Measurements from ENCODE around the gene LST1. TPM values are rescaled to one million over a fixed set of nuclear protein-coding genes. Genes with fewer than 3 reads are reported as not detected.

The LST1 gene
- total and polyA plus RNA-seq, 2 of the 8 experiments (the other 6 are each of a cell fraction or from before 2014, with no cell fraction given) = not detected

GRCh38 chr6:31622684-31623091 is 36.6 kb downstream of the LST1 start:
- no peak overlapping the region for H4K91ac ChIP-seq (replicated peaks; ENCODE audit: insufficient read length, low read length)
- H3K4me3 ChIP-seq (ENCODE audit: extremely low read depth in 1 of 4, insufficient read depth in 2 of 4, low read depth in 3 of 4, low read length in 4 of 4) = peak overlapping the region; percentile 88 to 98 (median 98); a peak in 5 of 8 replicates
- H3K36me3 ChIP-seq (ENCODE audit: control insufficient read depth in 2 of 4, insufficient read depth in 4 of 4, low read length in 3 of 4) = peaks cover 45 to 59% (median 48%) of the 10 kb centered on the region in 4 experiments
- ChIA-PET POLR2A (ENCODE audit: partially characterized antibody) (interaction anchor here (0.8 to 34.9 kb wide), 18 partner anchors 7 to 349 kb away, joined by 3 to 883 read pairs (median 5); partner anchors contain the start of genes APOM, ATP6V1G2, BAG6 and C6orf47), CTCF (ENCODE audit: partially characterized antibody) (interaction anchor here (0.5 to 2.7 kb wide), 12 partner anchors 12 to 76 kb away, joined by 3 to 10 read pairs (median 5); partner anchors contain the start of genes ATP6V1G2, BAG6, LST1 and NFKBIL1)
- H3K18ac ChIP-seq (ENCODE audit: extremely low read depth, low read length) = no peak overlapping the region
- H2AFZ ChIP-seq (ENCODE audit: low read length) = no peak overlapping the region
- H3K27ac ChIP-seq (ENCODE audit: low read depth, low read length) = peak overlapping the region; percentile 10; the same call in 1 of the 2 replicates
- TF ChIP-seq GTF2F1 (IDR thresholded peaks at IDR 0.05; ENCODE audit: borderline replicate concordance, low read depth, low read length) (no peak), POU5F1 (IDR thresholded peaks at IDR 0.05; ENCODE audit: low read depth, low read length) (no peak), TAF7 (optimal IDR thresholded peaks at IDR 0.05; ENCODE audit: borderline replicate concordance, low read depth, low read length) (no peak), SIN3A (conservative IDR thresholded peaks at IDR 0.05 in 1 of 2, IDR thresholded peaks at IDR 0.05 in 1 of 2; ENCODE audit: low read depth in 1 of 2, low read length in 2 of 2) (no peak), SRF (IDR thresholded peaks at IDR 0.05; ENCODE audit: low read depth, low read length) (no peak)
- TF ChIP-seq, protein P1, sequence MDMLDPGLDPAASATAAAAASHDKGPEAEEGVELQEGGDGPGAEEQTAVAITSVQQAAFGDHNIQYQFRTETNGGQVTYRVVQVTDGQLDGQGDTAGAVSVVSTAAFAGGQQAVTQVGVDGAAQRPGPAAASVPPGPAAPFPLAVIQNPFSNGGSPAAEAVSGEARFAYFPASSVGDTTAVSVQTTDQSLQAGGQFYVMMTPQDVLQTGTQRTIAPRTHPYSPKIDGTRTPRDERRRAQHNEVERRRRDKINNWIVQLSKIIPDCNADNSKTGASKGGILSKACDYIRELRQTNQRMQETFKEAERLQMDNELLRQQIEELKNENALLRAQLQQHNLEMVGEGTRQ (IDR thresholded peaks at IDR 0.05; ENCODE audit: low read length) = no peak
- no peak overlapping the region for H2BK5ac ChIP-seq (ENCODE audit: low read depth, low read length)
- no peak overlapping the region for H4K5ac ChIP-seq (ENCODE audit: insufficient read length, low read depth, low read length)
- no peaks in the 10 kb centered on the region for H3K27me3 ChIP-seq (replicated peaks in 1 of 4; ENCODE audit: control insufficient read depth in 3 of 4, extremely low read depth in 1 of 4, insufficient read depth in 3 of 4, low read length in 3 of 4)
- peaks cover 15% of the 10 kb centered on the region; the same call in 1 of the 2 replicates for H3K79me1 ChIP-seq (ENCODE audit: low read depth, low read length)
- no peak overlapping the region for H4K8ac ChIP-seq (ENCODE audit: extremely low read depth, insufficient read depth, low read length)
- H3K23me2 ChIP-seq (ENCODE audit: low read depth, low read length) = peaks cover 5% of the 10 kb centered on the region; the same call in 1 of the 2 replicates
- H3K14ac ChIP-seq (ENCODE audit: insufficient read length) = no peak overlapping the region
- H3K4ac ChIP-seq (replicated peaks; ENCODE audit: insufficient read length, low read depth, low read length) = no peak overlapping the region
- H2BK15ac ChIP-seq (ENCODE audit: low read length) = no peak overlapping the region
- peak overlapping the region; percentile 81 to 93 for H3K4me2 ChIP-seq (ENCODE audit: insufficient read depth in 1 of 2, low read depth in 2 of 2, low read length in 2 of 2)
- 85% methylated on average over 10 of the region's 10 CpGs; no CpG with 5 or more reads in 1 of the 2 experiments for WGBS, 2 experiments (ENCODE audit: extremely low coverage in 1 of 2, insufficient coverage in 1 of 2, insufficient read length in 1 of 2, insufficient replicate concordance in 2 of 2, low coverage in 1 of 2, low lambda C conversion rate in 2 of 2, missing lambda C conversion rate in 1 of 2)
- peaks cover 4 to 18% of the 10 kb centered on the region in 2 experiments for H4K20me1 ChIP-seq (replicated peaks in 1 of 2; ENCODE audit: control insufficient read depth in 1 of 2, insufficient read depth in 2 of 2, low read length in 2 of 2)
- no peak overlapping the region for H3K56ac ChIP-seq (replicated peaks; ENCODE audit: insufficient read length, low read depth, low read length)
- no peak overlapping the region for H2BK12ac ChIP-seq (ENCODE audit: low read depth, low read length)
- H2AK5ac ChIP-seq (ENCODE audit: low read depth, low read length) = no peak overlapping the region
- H3K4me1 ChIP-seq (replicated peaks in 1 of 4; ENCODE audit: control insufficient read depth in 3 of 4, insufficient read depth in 4 of 4, low read length in 3 of 4) = peaks cover 0 to 2% (median 0%) of the 10 kb centered on the region in 4 experiments; a peak in 1 of 7 replicates
- no peak for DNase-seq (ENCODE audit: low read depth in 1 of 2, low spot score in 2 of 2)
- no peaks in the 10 kb centered on the region for H3K9me3 ChIP-seq (ENCODE audit: insufficient read depth in 2 of 2, low read depth in 1 of 2, low read length in 1 of 2)
- H2BK20ac ChIP-seq (ENCODE audit: low read length) = no peak overlapping the region
- H3K9ac ChIP-seq (replicated peaks in 1 of 4; ENCODE audit: extremely low read depth in 1 of 4, low read depth in 3 of 4, low read length in 3 of 4) = peak overlapping the region in 2 of 4 experiments; percentile 34 to 75; a peak in 3 of 7 replicates
- FAIRE-seq = no peak
- no peak overlapping the region for H3K23ac ChIP-seq (ENCODE audit: insufficient read length)
- H2BK120ac ChIP-seq (replicated peaks; ENCODE audit: low read depth, low read length) = no peak overlapping the region
- peaks cover 24 to 46% of the 10 kb centered on the region in 2 experiments for H3K79me2 ChIP-seq (ENCODE audit: control insufficient read depth in 1 of 2, insufficient read depth in 2 of 2, low read length in 2 of 2)
